NCI-H2171 treated with DMSO at 0.1 percent for 48 hours (cell line): ENCODE results near the gene ZNF219.
"Not testable (repeated sequence)": the region's sequence is repeated elsewhere in the genome, so short reads cannot be mapped to it uniquely, and the experiment has no call there.

Source experiments
- DNase-seq: peaks from one replicate; lab custom pipeline; 2025; lab: John Stamatoyannopoulos, UW

Gene ZNF219

GRCh38 chr14:21043387-21043973 is 55.0 kb downstream of the ZNF219 start:
- DNase-seq: no peak

GRCh38 chr14:21042918-21043317 is 55.5 kb downstream of the ZNF219 start:
- DNase-seq: no peak

GRCh38 chr14:21041676-21042433 is 56.6 kb downstream of the ZNF219 start, which contains the start of gene RNASE7:
Gene RNASE7, plus strand, starts transcription at chr14:21042362. Its CDS starts 631 bp downstream, at chr14:21042993.
- DNase-seq: no peak

- DNase-seq: not testable (repeated sequence)
Observed at GRCh38 chr14:21040941-21041340, 57.5 kb downstream of the ZNF219 start.

- DNase-seq: no peak
Observed at GRCh38 chr14:21040370-21040925, 58.0 kb downstream of the ZNF219 start.
